Hematopoietic multipotent progenitor cell treated with erythropoietin and hydrocortisone succinate and interleukin-3 and kit ligand, for 6 days (in vitro differentiated cells): Measurements from ENCODE around the gene CREG2.

ENCODE experiments used
- DNase-seq: peaks from one replicate; pipeline ENCODE4 v3.0.0-alpha.2; 2015

CREG2 gene

DNA sequence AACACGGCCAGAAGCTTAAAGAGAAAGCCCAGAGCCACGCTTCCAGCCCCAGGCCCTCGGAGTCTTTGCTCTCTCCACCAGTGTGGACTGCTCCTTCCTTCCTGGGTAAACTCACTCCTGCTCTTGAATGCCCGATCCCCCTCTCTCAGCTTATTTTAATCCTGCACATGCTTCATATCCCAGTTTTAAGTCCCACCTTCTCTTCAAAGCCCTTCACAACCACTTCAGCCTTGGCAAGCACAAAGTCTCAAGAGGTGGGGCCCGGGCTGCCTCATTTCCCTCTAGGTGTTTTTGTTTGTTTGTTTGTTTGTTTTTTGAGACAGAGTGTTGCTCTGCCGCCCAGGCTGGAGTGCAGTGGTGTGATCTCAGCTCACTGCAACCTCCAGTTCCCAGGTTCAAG lies 21.6 kb upstream of the CREG2 start:
- no peak for DNase-seq

GRCh38 chr2:101405351-101405899 lies 18.1 kb upstream of the CREG2 start:
- no peak for DNase-seq

DNA sequence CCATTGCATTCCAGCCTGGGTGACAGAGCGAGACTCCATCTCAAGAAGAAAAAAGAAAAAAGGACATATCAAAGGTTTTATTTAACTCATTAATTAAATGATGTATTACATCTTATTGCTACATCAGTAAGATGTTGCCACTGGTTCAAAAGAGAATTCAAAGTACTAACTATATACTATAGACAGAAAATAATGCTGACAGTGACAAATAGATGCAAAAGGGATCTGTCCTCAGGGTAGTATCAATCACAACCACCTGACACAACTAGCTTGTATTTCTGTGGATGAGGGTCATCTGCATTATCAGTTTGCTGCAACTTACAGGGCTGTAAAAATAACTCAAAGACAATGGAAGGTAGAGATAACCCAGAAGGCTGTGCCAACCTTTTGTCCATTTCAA lies 16.4 kb upstream of the CREG2 start:
- DNase-seq = no peak

- no peak for DNase-seq
Observed at GRCh38 chr2:101402630-101403029, 15.3 kb upstream of the CREG2 start.

- DNase-seq = no peak
Observed at GRCh38 chr2:101401906-101402305, 14.6 kb upstream of the CREG2 start.

GRCh38 chr2:101401326-101401665 lies 14.0 kb upstream of the CREG2 start:
- DNase-seq = no peak

- DNase-seq = no peak
Observed at GRCh38 chr2:101400506-101401325, 13.4 kb upstream of the CREG2 start.

DNA sequence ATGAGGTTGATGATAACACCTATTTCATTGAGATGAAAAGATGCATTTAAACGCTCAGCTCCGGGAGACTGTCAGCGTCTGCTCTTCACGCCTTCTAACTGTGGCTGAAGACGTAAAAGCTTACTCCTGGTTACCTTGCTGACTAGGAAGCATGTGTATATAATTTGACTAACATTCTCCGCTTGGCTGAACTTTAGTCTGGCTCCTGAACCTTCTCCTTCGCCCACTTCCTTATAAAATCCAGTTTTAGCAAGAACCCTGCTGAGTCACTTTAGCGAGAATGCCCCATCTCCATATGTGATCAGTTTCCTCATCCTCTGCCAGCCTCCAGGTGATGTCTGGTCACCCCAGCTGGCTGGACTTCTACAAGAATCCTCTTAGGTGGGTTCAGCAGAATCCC lies 12.7 kb upstream of the CREG2 start:
- peak; percentile 20 for DNase-seq

DNA sequence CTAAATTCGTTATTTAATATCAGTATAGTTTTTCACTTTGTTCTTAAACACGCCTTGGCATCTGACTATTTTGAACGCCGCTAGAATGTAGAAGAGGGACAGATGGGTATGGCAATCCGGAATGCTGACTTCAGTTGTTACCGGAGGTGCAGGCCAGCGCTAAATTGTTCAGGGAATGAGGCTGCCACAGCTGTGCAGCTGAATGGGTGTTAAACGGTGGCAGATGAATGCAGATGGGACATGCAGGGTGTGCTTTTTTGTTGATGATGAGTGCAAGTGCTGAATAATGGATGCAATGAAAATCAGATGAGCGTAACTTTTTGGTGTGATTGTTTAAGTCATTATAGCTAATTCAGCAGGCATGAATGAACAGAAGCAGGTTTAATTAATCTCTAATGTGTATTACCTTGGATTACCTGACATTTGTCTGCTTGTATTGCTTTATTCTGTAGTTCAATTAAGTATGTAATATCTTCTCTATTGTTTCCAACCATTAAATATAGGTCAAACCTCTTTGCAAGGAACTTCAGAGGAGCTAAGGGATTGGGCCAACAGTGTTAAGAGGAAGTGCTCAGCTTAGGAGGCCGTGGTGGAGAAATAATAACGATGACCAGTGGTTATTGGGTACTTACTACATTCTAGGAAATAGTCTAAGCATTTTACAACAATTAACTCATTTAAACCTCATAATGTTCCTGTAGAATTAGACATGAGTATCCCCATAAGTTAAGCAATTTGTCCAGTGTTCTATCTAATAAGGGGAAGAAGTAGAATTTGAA lies 11.9 kb upstream of the CREG2 start:
- no peak for DNase-seq

DNA sequence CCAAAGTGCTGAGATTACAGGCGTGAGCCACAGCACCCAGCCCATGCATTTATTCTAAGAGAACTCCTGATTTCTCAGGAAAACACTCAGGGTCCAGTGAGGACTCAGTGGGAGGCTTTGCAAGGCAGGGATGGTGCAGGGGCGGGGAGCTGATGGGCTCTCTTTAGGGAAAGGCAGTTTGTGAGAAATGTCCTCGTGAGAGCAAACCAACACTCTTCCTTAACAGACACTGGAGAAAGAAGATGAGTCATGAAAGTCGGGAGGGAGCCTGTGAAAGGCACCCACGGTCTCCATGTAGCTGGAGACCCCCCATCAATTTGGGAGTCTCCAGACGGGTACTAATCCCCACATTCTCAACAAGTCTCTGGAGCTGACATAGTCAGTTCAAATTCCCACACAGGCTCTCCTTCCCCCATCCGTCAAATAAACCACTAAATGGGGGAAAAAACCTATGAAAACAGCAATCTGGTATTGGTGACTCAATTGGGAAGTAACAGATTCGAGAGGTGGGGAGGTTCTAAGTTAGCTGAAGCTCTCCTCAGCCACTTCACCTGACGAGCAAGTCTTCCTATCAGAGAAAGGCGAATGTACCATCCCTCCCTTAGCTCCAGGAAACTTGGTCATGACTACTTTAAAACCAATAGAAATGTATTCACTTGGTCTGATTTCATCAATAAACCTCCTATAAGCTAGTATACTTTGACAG lies 11.0 kb upstream of the CREG2 start:
- DNase-seq = no peak

DNA sequence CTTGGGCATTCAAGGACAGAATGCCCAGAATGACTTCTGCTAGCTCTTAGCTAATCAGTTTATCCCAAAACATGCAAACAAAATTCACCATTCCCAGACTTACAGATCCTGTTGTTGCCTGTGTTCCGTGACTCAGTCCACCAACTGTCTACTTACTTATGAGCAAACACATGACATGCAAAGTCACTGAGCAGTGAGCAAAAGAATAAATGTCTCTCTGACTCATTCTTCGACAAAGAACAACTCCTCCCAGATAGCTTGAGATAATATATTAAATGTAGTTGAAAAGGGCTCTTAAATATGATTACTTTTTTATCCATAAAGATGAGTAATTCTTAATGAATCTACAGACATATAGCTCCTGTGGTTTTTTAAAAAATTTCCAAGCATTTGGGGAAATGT lies 9.0 kb upstream of the CREG2 start:
- DNase-seq = no peak

- no peak for DNase-seq
Observed at GRCh38 chr2:101395545-101396315, 8.4 kb upstream of the CREG2 start.

GRCh38 chr2:101388232-101388631 lies 929 bp upstream of the CREG2 start:
- no peak for DNase-seq

DNA sequence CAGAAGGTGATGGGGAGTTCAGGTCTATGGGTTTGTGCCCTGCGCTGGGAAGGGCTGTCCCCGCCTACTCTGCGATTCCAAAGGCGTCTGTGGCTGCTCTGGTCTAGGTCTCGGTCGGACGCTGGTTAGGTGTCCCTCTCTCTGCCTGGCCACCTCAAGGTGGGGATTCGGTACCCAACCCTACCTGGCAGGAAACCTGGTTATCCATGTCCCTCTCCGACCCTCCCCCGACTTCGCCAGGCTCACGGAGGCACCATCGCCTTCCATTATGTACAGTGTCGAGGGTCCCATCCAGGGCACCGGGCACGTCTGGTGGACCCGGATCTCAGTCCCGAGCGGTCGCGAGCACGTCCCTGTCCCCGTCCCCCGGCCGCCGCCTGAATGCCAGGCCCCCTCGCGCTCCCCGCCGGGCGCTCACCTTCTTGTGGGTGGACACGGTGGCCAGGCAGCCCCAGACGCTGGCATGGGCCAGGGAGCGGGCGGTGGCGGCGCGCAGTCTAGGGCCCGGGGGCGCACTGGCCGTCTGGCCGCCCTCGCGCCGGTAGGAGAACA lies 628 bp downstream of the CREG2 start:
- no peak for DNase-seq

DNA sequence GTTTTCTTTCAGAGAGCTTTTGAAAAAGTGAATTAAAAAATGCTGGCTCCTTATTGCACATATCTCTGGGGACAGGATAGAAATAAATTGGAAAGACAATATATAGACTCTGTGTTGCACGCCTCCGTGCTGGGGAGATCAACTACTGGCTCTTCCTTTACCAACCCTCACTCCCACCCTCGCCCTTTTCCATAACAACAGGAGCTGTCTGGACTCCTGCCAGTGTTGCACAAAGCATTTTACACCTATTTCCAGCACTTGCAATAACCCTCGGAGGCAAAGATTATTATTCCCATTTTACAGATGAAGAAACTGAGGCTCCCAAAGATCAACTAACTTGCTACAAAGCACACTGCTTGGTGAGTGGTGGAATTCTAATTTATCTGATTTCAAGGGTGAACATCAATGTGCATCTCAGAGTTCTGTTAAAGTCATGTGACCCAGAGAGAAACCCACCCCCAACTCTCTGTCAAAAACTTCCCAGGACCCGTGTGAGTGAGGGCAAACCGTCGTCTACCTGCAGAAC lies 4.2 kb downstream of the CREG2 start:
- no peak for DNase-seq

- no peak for DNase-seq
Observed at GRCh38 chr2:101382442-101382841, 4.9 kb downstream of the CREG2 start.

DNA sequence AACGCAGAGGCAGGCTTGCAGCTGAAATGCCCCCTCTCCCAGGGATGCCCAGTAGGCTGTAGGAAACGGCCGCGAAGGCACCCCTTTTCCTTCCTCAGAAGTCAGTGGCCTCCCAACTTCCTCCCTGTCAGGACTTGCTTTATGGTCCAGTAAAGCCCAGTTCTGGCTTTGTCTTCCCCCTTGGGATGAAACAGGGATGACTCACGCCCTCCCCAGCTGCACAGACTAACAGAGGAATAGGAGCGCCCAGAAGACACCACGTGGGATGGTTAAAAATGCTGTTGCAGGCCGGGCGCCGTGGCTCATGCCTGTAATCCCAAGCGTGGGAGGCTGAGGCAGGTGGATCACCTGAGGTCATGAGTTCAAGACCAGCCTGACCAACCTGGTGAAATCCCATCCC lies 6.9 kb downstream of the CREG2 start:
- no peak for DNase-seq

GRCh38 chr2:101379091-101379490 lies 8.2 kb downstream of the CREG2 start:
- no peak for DNase-seq

DNA sequence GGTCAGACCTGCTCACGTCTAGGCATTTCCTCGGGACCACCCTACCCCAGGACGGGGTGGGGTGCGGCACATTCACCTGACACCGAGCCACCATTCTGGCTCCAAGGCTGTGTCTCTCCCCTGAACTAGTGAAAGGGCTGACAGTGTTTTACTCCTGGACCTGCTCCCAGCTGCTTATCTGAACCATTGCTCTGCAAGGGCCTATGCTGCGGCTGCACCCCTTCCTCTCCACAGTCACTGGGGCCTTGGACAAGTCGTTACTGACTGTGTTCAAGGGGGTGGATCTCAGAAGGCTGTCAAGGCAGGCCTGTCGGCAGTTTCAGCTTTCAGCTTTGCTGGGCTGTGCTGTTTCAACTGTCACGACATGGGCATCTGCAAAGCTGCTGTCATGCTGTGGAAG lies 11.7 kb downstream of the CREG2 start:
- DNase-seq = peak; percentile 17

GRCh38 chr2:101374821-101375561 lies 12.3 kb downstream of the CREG2 start:
- no peak for DNase-seq

GRCh38 chr2:101372792-101373191 lies 14.5 kb downstream of the CREG2 start:
- DNase-seq = no peak
